Fibroblast of lung (primary cell): ENCODE measurements around the gene ZDHHC12.

Source experiments
- CTCF ChIP-seq, 2 donors: IDR thresholded peaks in 1 of 2; conservative IDR thresholded peaks in 1 of 2; 1 replicate in 1 of 2; 2 replicates in 1 of 2; pipeline ENCODE4 v1.5.1; 2011 to 2012; ENCODE audit warnings: low read length in 2 of 2, control low read depth in 1 of 2, inconsistent platforms in 1 of 2, low read depth in 1 of 2, mild to moderate bottlenecking in 1 of 2
- EZH2 ChIP-seq: IDR thresholded peaks from 2 replicates; pipeline ENCODE4 v1.5.1; 2012; ENCODE audit warnings: low read length, control low read depth, mild to moderate bottlenecking; ENCODE audit errors: missing control alignments

- TF ChIP-seq EZH2 (no peak), CTCF (conservative IDR thresholded peaks at IDR 0.05 in 1 of 2, IDR thresholded peaks at IDR 0.05 in 1 of 2; ENCODE audit: low read depth in 1 of 2, low read length in 2 of 2) (no peak)
Measured at GRCh38 chr9:128731093-128731492, 7.2 kb upstream of the ZDHHC12 start.
